Measurements from ENCODE around the gene INPP4A.

DNA sequence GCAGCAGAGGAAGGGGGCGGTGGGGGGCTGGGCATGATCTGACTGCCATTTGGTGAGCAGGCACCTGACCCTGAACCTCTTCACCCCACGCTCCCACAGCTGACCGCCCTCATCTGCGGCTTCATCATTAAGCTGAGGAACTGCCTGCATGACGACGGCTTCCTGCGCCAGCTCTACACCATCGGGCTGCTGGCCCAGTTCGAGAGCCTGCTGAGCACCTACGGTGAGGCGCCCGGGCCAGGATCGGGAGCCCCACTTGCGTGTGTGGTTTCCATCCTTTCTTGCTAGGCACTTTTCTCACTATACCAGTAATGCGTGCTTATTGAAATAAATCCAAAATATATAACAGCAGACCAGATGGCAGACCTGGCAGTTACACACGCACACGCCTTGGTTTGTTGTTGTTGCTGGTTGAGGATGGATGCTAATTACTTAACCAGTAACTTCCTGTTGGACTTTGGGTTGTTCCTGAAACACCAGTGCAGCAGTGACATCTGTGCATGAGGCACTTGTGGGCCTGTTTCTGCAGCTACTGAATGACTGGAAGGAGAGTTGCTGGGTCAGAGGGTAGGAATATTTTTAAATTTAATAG, 120.0 kb downstream of the INPP4A start:
- TF ChIP-seq CTCF (IDR thresholded peaks at IDR 0.05; ENCODE audit: poor library complexity) (no peak), EZH2 (IDR thresholded peaks at IDR 0.05; ENCODE audit: borderline replicate concordance) (no peak), EZH2phosphoT487 (IDR thresholded peaks at IDR 0.05; ENCODE audit: low read depth, severe bottlenecking, unreplicated experiment) (no peak)

Data from hepatocyte (in vitro differentiated cells).